ENCODE data around the gene WDR74. TPM values are rescaled to one million over a fixed set of nuclear protein-coding genes. Genes with fewer than 3 reads are reported as not detected.

The WDR74 gene
- total and polyA plus RNA-seq, 2 of the 13 experiments (the other 11 are each of a cell fraction or from before 2014, with no cell fraction given), result 77.0 to 83.3 TPM

DNA sequence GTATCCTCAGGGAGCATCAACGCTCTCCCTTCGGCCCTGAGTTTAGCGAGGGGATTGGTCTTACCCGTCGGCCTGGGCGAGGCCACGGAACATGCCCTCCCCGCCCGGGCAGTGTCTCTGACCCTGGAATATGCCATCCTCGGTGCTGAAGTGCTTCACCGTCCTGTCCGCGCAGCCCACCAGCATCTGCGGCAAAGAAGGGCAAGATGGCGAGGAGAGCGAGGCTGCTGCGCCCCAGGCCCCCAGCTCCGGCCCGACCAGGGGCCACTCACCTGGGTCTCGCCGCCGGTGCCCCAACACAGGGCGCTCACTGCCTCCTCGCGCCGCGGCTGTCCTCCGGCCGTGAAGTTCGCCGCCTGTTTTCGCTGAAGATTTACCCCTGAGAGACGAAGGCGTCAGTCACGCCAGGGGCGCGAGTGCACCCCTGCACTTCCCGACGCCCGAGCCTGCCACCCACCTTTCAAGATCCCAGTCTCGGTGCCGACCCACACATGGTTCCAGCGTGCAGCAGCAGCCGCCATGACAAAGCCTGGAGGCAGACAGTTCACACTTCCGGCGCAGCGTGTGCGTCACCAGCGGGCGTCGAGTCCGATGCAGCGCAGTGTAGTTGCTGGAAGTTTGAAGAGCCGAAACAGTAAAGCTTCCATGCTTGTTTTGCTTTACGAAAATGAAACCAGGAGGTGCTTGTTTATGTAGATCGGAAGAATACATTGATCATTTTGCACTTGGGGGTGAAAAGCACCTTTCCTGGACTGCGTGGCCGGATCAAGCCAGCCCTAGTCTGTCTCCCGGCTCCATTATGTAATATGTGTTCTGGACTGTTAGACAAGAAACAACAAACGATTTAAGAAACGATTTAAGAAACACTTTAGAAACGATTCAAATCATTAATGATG is at the start of gene WDR74 (continued):
- 0 out of 2 replicates have a peak, but pooled peaks have one; percentile 72 for TF ChIP-seq NR1H2 (CRISPR knock-in tag; IDR thresholded peaks at IDR 0.05; ENCODE audit: borderline replicate concordance, low read depth)
- TF ChIP-seq, protein P1, sequence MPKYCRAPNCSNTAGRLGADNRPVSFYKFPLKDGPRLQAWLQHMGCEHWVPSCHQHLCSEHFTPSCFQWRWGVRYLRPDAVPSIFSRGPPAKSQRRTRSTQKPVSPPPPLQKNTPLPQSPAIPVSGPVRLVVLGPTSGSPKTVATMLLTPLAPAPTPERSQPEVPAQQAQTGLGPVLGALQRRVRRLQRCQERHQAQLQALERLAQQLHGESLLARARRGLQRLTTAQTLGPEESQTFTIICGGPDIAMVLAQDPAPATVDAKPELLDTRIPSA (CRISPR knock-in tag; IDR thresholded peaks at IDR 0.05; ENCODE audit: borderline replicate concordance), result no peak
- peak; percentile 87 for TF ChIP-seq ZZZ3 (CRISPR knock-in tag; IDR thresholded peaks at IDR 0.05; ENCODE audit: borderline replicate concordance)
- TF ChIP-seq ZFX (CRISPR knock-in tag; IDR thresholded peaks at IDR 0.05; ENCODE audit: low read depth), result peak; percentile 71
- no peak for TF ChIP-seq ZNF7 (CRISPR knock-in tag; IDR thresholded peaks at IDR 0.05)
- TF ChIP-seq DBP (CRISPR knock-in tag; IDR thresholded peaks at IDR 0.05; ENCODE audit: not compliant biosample characterization), result no peak
- TF ChIP-seq ZNF44 (CRISPR knock-in tag; IDR thresholded peaks at IDR 0.05), result no peak
- TF ChIP-seq TAF1 (CRISPR knock-in tag; IDR thresholded peaks at IDR 0.05), result peak; percentile 98
- TF ChIP-seq ZNF296 (CRISPR knock-in tag; conservative IDR thresholded peaks at IDR 0.05), result 0 out of 2 replicates have a peak, but pooled peaks have one; percentile 22
- TF ChIP-seq ZNF570 (CRISPR knock-in tag; IDR thresholded peaks at IDR 0.05; ENCODE audit: borderline replicate concordance), result no peak
- 0 out of 2 replicates have a peak, but pooled peaks have one; percentile 64 for TF ChIP-seq ZNF776 (CRISPR knock-in tag; IDR thresholded peaks at IDR 0.05)
- TF ChIP-seq, protein P2, sequence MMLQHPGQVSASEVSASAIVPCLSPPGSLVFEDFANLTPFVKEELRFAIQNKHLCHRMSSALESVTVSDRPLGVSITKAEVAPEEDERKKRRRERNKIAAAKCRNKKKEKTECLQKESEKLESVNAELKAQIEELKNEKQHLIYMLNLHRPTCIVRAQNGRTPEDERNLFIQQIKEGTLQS (CRISPR knock-in tag; IDR thresholded peaks at IDR 0.05), result peak; percentile 40; the same call in 1 of the 2 replicates
- TF ChIP-seq, protein P3, sequence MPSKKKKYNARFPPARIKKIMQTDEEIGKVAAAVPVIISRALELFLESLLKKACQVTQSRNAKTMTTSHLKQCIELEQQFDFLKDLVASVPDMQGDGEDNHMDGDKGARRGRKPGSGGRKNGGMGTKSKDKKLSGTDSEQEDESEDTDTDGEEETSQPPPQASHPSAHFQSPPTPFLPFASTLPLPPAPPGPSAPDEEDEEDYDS (CRISPR knock-in tag; IDR thresholded peaks at IDR 0.05), result peak; percentile 75
- TF ChIP-seq, protein P4, sequence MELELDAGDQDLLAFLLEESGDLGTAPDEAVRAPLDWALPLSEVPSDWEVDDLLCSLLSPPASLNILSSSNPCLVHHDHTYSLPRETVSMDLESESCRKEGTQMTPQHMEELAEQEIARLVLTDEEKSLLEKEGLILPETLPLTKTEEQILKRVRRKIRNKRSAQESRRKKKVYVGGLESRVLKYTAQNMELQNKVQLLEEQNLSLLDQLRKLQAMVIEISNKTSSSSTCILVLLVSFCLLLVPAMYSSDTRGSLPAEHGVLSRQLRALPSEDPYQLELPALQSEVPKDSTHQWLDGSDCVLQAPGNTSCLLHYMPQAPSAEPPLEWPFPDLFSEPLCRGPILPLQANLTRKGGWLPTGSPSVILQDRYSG (CRISPR knock-in tag; IDR thresholded peaks at IDR 0.05), result no peak
- no peak for TF ChIP-seq SSRP1 (CRISPR knock-in tag; IDR thresholded peaks at IDR 0.05)
- peak; percentile 82 for TF ChIP-seq SRF (IDR thresholded peaks at IDR 0.05; ENCODE audit: low read depth, low read length)
- no peak for TF ChIP-seq CEBPB (IDR thresholded peaks at IDR 0.05; ENCODE audit: borderline replicate concordance, low read depth, low read length)
- peak; percentile 63; the same call in 1 of the 2 replicates for TF ChIP-seq ZNF724P (CRISPR knock-in tag; IDR thresholded peaks at IDR 0.05; ENCODE audit: borderline replicate concordance)
- peak; percentile 75 for TF ChIP-seq FOSL2 (CRISPR knock-in tag; IDR thresholded peaks at IDR 0.05)
- TF ChIP-seq, protein P5, sequence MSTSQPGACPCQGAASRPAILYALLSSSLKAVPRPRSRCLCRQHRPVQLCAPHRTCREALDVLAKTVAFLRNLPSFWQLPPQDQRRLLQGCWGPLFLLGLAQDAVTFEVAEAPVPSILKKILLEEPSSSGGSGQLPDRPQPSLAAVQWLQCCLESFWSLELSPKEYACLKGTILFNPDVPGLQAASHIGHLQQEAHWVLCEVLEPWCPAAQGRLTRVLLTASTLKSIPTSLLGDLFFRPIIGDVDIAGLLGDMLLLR (CRISPR knock-in tag; IDR thresholded peaks at IDR 0.05), result peak; percentile 97; the same call in 1 of the 2 replicates
- no peak for TF ChIP-seq CCAR2 (optimal IDR thresholded peaks at IDR 0.05; ENCODE audit: low read depth, low read length)
- TF ChIP-seq AGO1 (IDR thresholded peaks at IDR 0.05; ENCODE audit: low read depth, low read length, poor library complexity, severe bottlenecking), result peak; percentile 63
- peak; percentile 18; the same call in 1 of the 2 replicates for TF ChIP-seq TCF7 (IDR thresholded peaks at IDR 0.05; ENCODE audit: low read depth)
- TF ChIP-seq, protein P6, sequence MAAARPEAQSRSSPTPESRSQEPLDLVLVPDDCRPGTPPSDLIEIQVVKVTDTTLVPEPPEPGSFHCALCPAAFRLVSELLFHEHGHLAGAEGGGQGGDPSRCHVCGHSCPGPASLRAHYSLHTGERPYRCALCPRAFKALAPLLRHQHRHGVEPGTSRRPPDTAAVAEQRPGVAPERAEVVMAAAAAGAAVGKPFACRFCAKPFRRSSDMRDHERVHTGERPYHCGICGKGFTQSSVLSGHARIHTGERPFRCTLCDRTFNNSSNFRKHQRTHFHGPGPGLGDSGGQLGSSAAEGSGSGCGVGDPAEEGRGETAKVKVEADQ (CRISPR knock-in tag; IDR thresholded peaks at IDR 0.05; ENCODE audit: borderline replicate concordance), result 0 out of 2 replicates have a peak, but pooled peaks have one; percentile 21
- peak; percentile 96 for TF ChIP-seq KMT2A (CRISPR knock-in tag; IDR thresholded peaks at IDR 0.05)

Data from HepG2 (cell line).